Activated naive CD8-positive, alpha-beta T cell (primary cell): ENCODE measurements around the gene HYCC1.

Experiments used
- H3K27ac Mint-ChIP-seq: one replicate; pipeline ENCODE4 v1.8.0; 2021; ENCODE audit warnings: mixed read lengths
- H3K27me3 Mint-ChIP-seq: one replicate; pipeline ENCODE4 v1.8.0; 2021; ENCODE audit warnings: mixed read lengths
- H3K36me3 Mint-ChIP-seq: one replicate; pipeline ENCODE4 v1.8.0; 2021; ENCODE audit warnings: mixed read lengths
- H3K4me1 Mint-ChIP-seq: one replicate; pipeline ENCODE4 v1.8.0; 2021; ENCODE audit warnings: low read depth, mixed read lengths
- H3K4me3 Mint-ChIP-seq: one replicate; pipeline ENCODE4 v1.8.0; 2021; ENCODE audit warnings: mild to moderate bottlenecking, mixed read lengths
- H3K9me3 Mint-ChIP-seq: one replicate; pipeline ENCODE4 v1.8.0; 2021; ENCODE audit warnings: low read depth, mixed read lengths

Gene HYCC1

GRCh38 chr7:23022851-23023250 lies 8.9 kb upstream of the HYCC1 start:
- peaks cover 28% of the 10 kb centered on the region for H3K4me1 Mint-ChIP-seq
- no peak overlapping the region for H3K27ac Mint-ChIP-seq
- no peaks in the 10 kb centered on the region for H3K9me3 Mint-ChIP-seq
- H3K27me3 Mint-ChIP-seq, result peaks cover 2% of the 10 kb centered on the region
- H3K4me3 Mint-ChIP-seq, result no peak overlapping the region
- no peaks in the 10 kb centered on the region for H3K36me3 Mint-ChIP-seq

- Mint-ChIP-seq H3K27me3 (peaks cover 2% of the 10 kb centered on the region), H3K4me1 (peaks cover 28% of the 10 kb centered on the region), H3K4me3 (no peak overlapping the region), H3K36me3 (no peaks in the 10 kb centered on the region), H3K9me3 (no peaks in the 10 kb centered on the region), H3K27ac (peak overlapping the region; percentile 90)
Measured at GRCh38 chr7:23022258-23022769, 8.4 kb upstream of the HYCC1 start.

GRCh38 chr7:23021596-23021995 lies 7.7 kb upstream of the HYCC1 start:
- Mint-ChIP-seq H3K4me3 (peak overlapping the region; percentile 17), H3K27me3 (peaks cover 2% of the 10 kb centered on the region), H3K27ac (peak overlapping the region; percentile 90), H3K4me1 (peaks cover 30% of the 10 kb centered on the region), H3K36me3 (no peaks in the 10 kb centered on the region), H3K9me3 (no peaks in the 10 kb centered on the region)

- H3K27me3 Mint-ChIP-seq, result no peaks in the 10 kb centered on the region
- peaks cover 30% of the 10 kb centered on the region for H3K4me1 Mint-ChIP-seq
- H3K27ac Mint-ChIP-seq, result peak overlapping the region; percentile 90
- peak overlapping the region; percentile 17 for H3K4me3 Mint-ChIP-seq
- H3K36me3 Mint-ChIP-seq, result no peaks in the 10 kb centered on the region
- no peaks in the 10 kb centered on the region for H3K9me3 Mint-ChIP-seq
Measured at GRCh38 chr7:23020742-23021401, 6.9 kb upstream of the HYCC1 start.

GRCh38 chr7:23018750-23019149 lies 4.8 kb upstream of the HYCC1 start:
- peaks cover 40% of the 10 kb centered on the region for H3K4me1 Mint-ChIP-seq
- no peaks in the 10 kb centered on the region for H3K27me3 Mint-ChIP-seq
- H3K36me3 Mint-ChIP-seq, result no peaks in the 10 kb centered on the region
- H3K9me3 Mint-ChIP-seq, result no peaks in the 10 kb centered on the region
- no peak overlapping the region for H3K4me3 Mint-ChIP-seq
- H3K27ac Mint-ChIP-seq, result no peak overlapping the region

GRCh38 chr7:23017309-23017708 lies 3.4 kb upstream of the HYCC1 start:
- Mint-ChIP-seq H3K27me3 (no peaks in the 10 kb centered on the region), H3K27ac (no peak overlapping the region), H3K4me1 (peaks cover 37% of the 10 kb centered on the region), H3K36me3 (no peaks in the 10 kb centered on the region), H3K4me3 (no peak overlapping the region), H3K9me3 (no peaks in the 10 kb centered on the region)

GRCh38 chr7:23016345-23017253 lies 2.7 kb upstream of the HYCC1 start:
- Mint-ChIP-seq H3K36me3 (no peaks in the 10 kb centered on the region), H3K4me3 (no peak overlapping the region), H3K27ac (no peak overlapping the region), H3K9me3 (no peaks in the 10 kb centered on the region), H3K27me3 (no peaks in the 10 kb centered on the region), H3K4me1 (peaks cover 30% of the 10 kb centered on the region)

GRCh38 chr7:23014681-23015080 lies 751 bp upstream of the HYCC1 start:
- Mint-ChIP-seq H3K4me1 (peaks cover 14% of the 10 kb centered on the region), H3K27ac (no peak overlapping the region), H3K36me3 (no peaks in the 10 kb centered on the region), H3K4me3 (no peak overlapping the region), H3K27me3 (no peaks in the 10 kb centered on the region), H3K9me3 (no peaks in the 10 kb centered on the region)

- Mint-ChIP-seq H3K4me3 (no peak overlapping the region), H3K9me3 (no peaks in the 10 kb centered on the region), H3K27me3 (no peaks in the 10 kb centered on the region), H3K4me1 (peaks cover 15% of the 10 kb centered on the region), H3K27ac (no peak overlapping the region), H3K36me3 (no peaks in the 10 kb centered on the region)
Measured at GRCh38 chr7:23012908-23013714, 819 bp downstream of the HYCC1 start.

- no peaks in the 10 kb centered on the region for H3K27me3 Mint-ChIP-seq
- peaks cover 15% of the 10 kb centered on the region for H3K4me1 Mint-ChIP-seq
- no peak overlapping the region for H3K27ac Mint-ChIP-seq
- no peaks in the 10 kb centered on the region for H3K36me3 Mint-ChIP-seq
- no peak overlapping the region for H3K4me3 Mint-ChIP-seq
- H3K9me3 Mint-ChIP-seq, result no peaks in the 10 kb centered on the region
Measured at GRCh38 chr7:23012186-23012585, 1.7 kb downstream of the HYCC1 start.

- H3K27me3 Mint-ChIP-seq, result no peaks in the 10 kb centered on the region
- no peaks in the 10 kb centered on the region for H3K36me3 Mint-ChIP-seq
- H3K27ac Mint-ChIP-seq, result no peak overlapping the region
- no peaks in the 10 kb centered on the region for H3K9me3 Mint-ChIP-seq
- peaks cover 14% of the 10 kb centered on the region for H3K4me1 Mint-ChIP-seq
- no peak overlapping the region for H3K4me3 Mint-ChIP-seq
Measured at GRCh38 chr7:23011222-23011924, 2.6 kb downstream of the HYCC1 start.

- H3K9me3 Mint-ChIP-seq, result no peaks in the 10 kb centered on the region
- H3K4me3 Mint-ChIP-seq, result no peak overlapping the region
- H3K27ac Mint-ChIP-seq, result no peak overlapping the region
- H3K36me3 Mint-ChIP-seq, result no peaks in the 10 kb centered on the region
- H3K27me3 Mint-ChIP-seq, result no peaks in the 10 kb centered on the region
- peaks cover 12% of the 10 kb centered on the region for H3K4me1 Mint-ChIP-seq
Measured at GRCh38 chr7:23009303-23009702, 4.6 kb downstream of the HYCC1 start.

- Mint-ChIP-seq H3K9me3 (no peaks in the 10 kb centered on the region), H3K27me3 (no peaks in the 10 kb centered on the region), H3K4me3 (no peak overlapping the region), H3K36me3 (no peaks in the 10 kb centered on the region), H3K27ac (no peak overlapping the region), H3K4me1 (peaks cover 20% of the 10 kb centered on the region)
Measured at GRCh38 chr7:23004247-23004520, 9.7 kb downstream of the HYCC1 start.

- Mint-ChIP-seq H3K9me3 (no peaks in the 10 kb centered on the region), H3K27ac (no peak overlapping the region), H3K4me1 (peaks cover 22% of the 10 kb centered on the region)
Measured at GRCh38 chr7:23003505-23004246, 10.3 kb downstream of the HYCC1 start.

More at GRCh38 chr7:23003505-23004246, 10.3 kb downstream of the HYCC1 start:
- no peak overlapping the region for H3K4me3 Mint-ChIP-seq
- no peaks in the 10 kb centered on the region for H3K27me3 Mint-ChIP-seq
- H3K36me3 Mint-ChIP-seq, result peaks cover 2% of the 10 kb centered on the region
